Esophagus squamous epithelium (tissue), 5 donors: ENCODE results near the gene OPN3. TPM values are rescaled to one million over a fixed set of nuclear protein-coding genes. Genes with fewer than 3 reads are reported as not detected.

ENCODE experiments used
- DNase-seq: peaks from one replicate; lab custom pipeline; 2025; lab: John Stamatoyannopoulos, UW
- H3K27ac ChIP-seq, 4 donors: fragments of 200-600 bp; sonication (generic); one replicate each; pipeline ENCODE4 v1.5.1; 2016 to 2019; ENCODE audit warnings: mild to moderate bottlenecking in 1 of 4
- H3K27me3 ChIP-seq, 4 donors: fragments of 200-600 bp; sonication (generic); 1 replicate in 3 of 4; 2 replicates in 1 of 4; pipeline versions ENCODE4 v1.5.1 to v1.6.0; 2017 to 2021; ENCODE audit warnings: antibody characterized with exemption in 1 of 4
- H3K36me3 ChIP-seq, 3 donors: fragments of 200-600 bp; sonication (generic); one replicate each; pipeline ENCODE4 v1.5.1; 2016 to 2019
- H3K4me1 ChIP-seq, 3 donors: fragments of 200-600 bp; sonication (generic); one replicate each; pipeline ENCODE4 v1.5.1; 2017 to 2019
- H3K4me3 ChIP-seq, 4 donors: fragments of 200-600 bp; sonication (generic); 1 replicate in 3 of 4; 2 replicates in 1 of 4; pipeline ENCODE4 v1.5.1; 2016 to 2019; ENCODE audit warnings: mild to moderate bottlenecking in 2 of 4, moderate library complexity in 1 of 4
- H3K9me3 ChIP-seq, 3 donors: fragments of 200-600 bp; sonication (generic); one replicate each; pipeline ENCODE4 v1.5.1; 2016 to 2019
- CTCF ChIP-seq, 6 experiments: fragments of 450-650 bp in 4 of 6; fragments of 200-600 bp in 2 of 6; sonication (generic) in 2 of 6; IDR thresholded peaks; one replicate each; pipeline ENCODE4 v1.5.1; 2016 to 2019; ENCODE audit warnings: antibody characterized with exemption in 6 of 6, mild to moderate bottlenecking in 4 of 6, moderate library complexity in 4 of 6
- POLR2A ChIP-seq, 4 donors: fragments of 450-650 bp; IDR thresholded peaks; one replicate each; pipeline ENCODE4 v1.6.1; 2017; ENCODE audit warnings: antibody characterized with exemption in 4 of 4, mild to moderate bottlenecking in 4 of 4, moderate library complexity in 3 of 4
- WGBS, 2 donors: methylation state at CpG; one replicate each; pipeline ENCODE4 v1.1.5; 2018; 5-methylcytosine and 5-hydroxymethylcytosine counted together
- intact Hi-C: fragments of 100-400 bp; cut with DNase I; formaldehyde crosslinking; loops from one replicate; pipeline ENCODE4 v1.15.0; 2022
- total RNA-seq, 4 donors: library from RNA; depleted of rRNA; stranded (reverse); fragments of >200 nt; gene quantifications; one replicate each; pipeline ENCODE4 v1.1.0, GENCODE V29; 2016
- donor health status: DM: yes; HTN: yes; CAD: no.

OPN3 gene
- total RNA-seq, 4 donors from 2014 or later: 16.9 to 23.8 (median 21.9) TPM

GRCh38 chr1:241627453-241628259 is 12.5 kb downstream of the OPN3 start:
- H3K36me3 ChIP-seq: peaks cover 0 to 9% (median 0%) of the 10 kb centered on the region in 3 donors
- H3K27ac ChIP-seq: peak overlapping the region in 1 of 4 donors; percentile 14
- intact Hi-C loops: loop anchor here (10.0 kb wide), 1 partner anchor 103 kb away; no protein-coding TSS in a partner anchor
- TF ChIP-seq POLR2A (IDR thresholded peaks at IDR 0.05): no peak
- TF ChIP-seq CTCF (IDR thresholded peaks at IDR 0.05): peak in 5 of 6 experiments; percentile 32 to 67 (median 46)
- H3K4me3 ChIP-seq: no peak overlapping the region
- 28 to 40% methylated on average over 9 of the region's 9 CpGs for WGBS, 2 donors
- no peaks in the 10 kb centered on the region for H3K9me3 ChIP-seq
- peaks cover 0 to 11% (median 0%) of the 10 kb centered on the region in 3 donors for H3K4me1 ChIP-seq
- DNase-seq: no peak
- no peaks in the 10 kb centered on the region for H3K27me3 ChIP-seq

GRCh38 chr1:241624935-241625334 is 15.2 kb downstream of the OPN3 start:
- no peaks in the 10 kb centered on the region for H3K9me3 ChIP-seq
- no peaks in the 10 kb centered on the region for H3K36me3 ChIP-seq
- no peak overlapping the region for H3K27ac ChIP-seq
- no peak for DNase-seq
- 66 to 84% methylated on average over 2 of the region's 2 CpGs for WGBS, 2 donors
- no peaks in the 10 kb centered on the region for H3K27me3 ChIP-seq
- H3K4me1 ChIP-seq: peaks cover 0 to 11% (median 0%) of the 10 kb centered on the region in 3 donors
- no peak overlapping the region for H3K4me3 ChIP-seq
- intact Hi-C loops: loop anchor here (10.0 kb wide), 1 partner anchor 100 kb away; no protein-coding TSS in a partner anchor
- TF ChIP-seq POLR2A (IDR thresholded peaks at IDR 0.05) (no peak), CTCF (IDR thresholded peaks at IDR 0.05) (no peak)

- Histone ChIP-seq H3K27ac (no peak overlapping the region), H3K36me3 (no peaks in the 10 kb centered on the region), H3K4me1 (peaks cover 0 to 5% (median 0%) of the 10 kb centered on the region in 3 donors), H3K27me3 (no peaks in the 10 kb centered on the region), H3K4me3 (no peak overlapping the region), H3K9me3 (no peaks in the 10 kb centered on the region)
- intact Hi-C loops: loop anchor here (10.0 kb wide), 1 partner anchor 98 kb away; no protein-coding TSS in a partner anchor
- WGBS, 2 donors: 66 to 83% methylated on average over 5 of the region's 5 CpGs
- no peak for DNase-seq
- TF ChIP-seq CTCF (IDR thresholded peaks at IDR 0.05): no peak
- no peak for TF ChIP-seq POLR2A (IDR thresholded peaks at IDR 0.05)
Observed at GRCh38 chr1:241622669-241623068, 17.5 kb downstream of the OPN3 start.

- Histone ChIP-seq H3K36me3 (no peaks in the 10 kb centered on the region), H3K27ac (no peak overlapping the region), H3K4me3 (no peak overlapping the region), H3K9me3 (no peaks in the 10 kb centered on the region), H3K4me1 (no peaks in the 10 kb centered on the region), H3K27me3 (no peaks in the 10 kb centered on the region)
- TF ChIP-seq CTCF (IDR thresholded peaks at IDR 0.05): no peak
- DNase-seq: no peak
- intact Hi-C loops: loop anchor here (10.0 kb wide), 1 partner anchor 367 kb away; no protein-coding TSS in a partner anchor
- 90 to 93% methylated on average over 7 of the region's 7 CpGs for WGBS, 2 donors
Observed at GRCh38 chr1:241617426-241617825, 22.7 kb downstream of the OPN3 start.
